ENCODE results near the gene PHF10.

PHF10 gene

GRCh38 chr6:169663468-169663867 lies 60.8 kb downstream of the PHF10 start:
- POLR2A ChIA-PET = no interaction called here
- CTCF ChIA-PET = no interaction called here
- TF ChIP-seq CTCF (IDR thresholded peaks at IDR 0.05; ENCODE audit: control extremely low read depth, extremely low read depth, low read depth, missing control alignments) = no peak
- DNase-seq (ENCODE audit: extremely low spot score) = no peak

- ChIA-PET POLR2A (no interaction called here), CTCF (no interaction called here)
- no peak for TF ChIP-seq CTCF (IDR thresholded peaks at IDR 0.05; ENCODE audit: control extremely low read depth, extremely low read depth, low read depth, missing control alignments)
- DNase-seq (ENCODE audit: extremely low spot score) = no peak
Measured at GRCh38 chr6:169661391-169661756, 62.9 kb downstream of the PHF10 start.

GRCh38 chr6:169660751-169661390 lies 63.4 kb downstream of the PHF10 start:
- no peak for TF ChIP-seq CTCF (IDR thresholded peaks at IDR 0.05; ENCODE audit: control extremely low read depth, extremely low read depth, low read depth, missing control alignments)
- POLR2A ChIA-PET = no interaction called here
- CTCF ChIA-PET = interaction anchor here (0.8 to 1.7 kb wide), 2 partner anchors 9 to 14 kb away, joined by 3 to 4 read pairs; no protein-coding TSS in a partner anchor
- DNase-seq (ENCODE audit: extremely low spot score) = no peak

GRCh38 chr6:169659820-169660610 lies 64.3 kb downstream of the PHF10 start:
- POLR2A ChIA-PET = no interaction called here
- TF ChIP-seq CTCF (IDR thresholded peaks at IDR 0.05; ENCODE audit: control extremely low read depth, extremely low read depth, low read depth, missing control alignments) = no peak
- CTCF ChIA-PET = interaction anchor here (0.8 to 1.7 kb wide), 2 partner anchors 9 to 15 kb away, joined by 3 to 4 read pairs; no protein-coding TSS in a partner anchor
- no peak for DNase-seq (ENCODE audit: extremely low spot score)

- CTCF ChIA-PET = no interaction called here
- POLR2A ChIA-PET = no interaction called here
- DNase-seq (ENCODE audit: extremely low spot score) = no peak
- no peak for TF ChIP-seq CTCF (IDR thresholded peaks at IDR 0.05; ENCODE audit: control extremely low read depth, extremely low read depth, low read depth, missing control alignments)
Measured at GRCh38 chr6:169657284-169657610, 67.1 kb downstream of the PHF10 start.

GRCh38 chr6:169656546-169657283 lies 67.6 kb downstream of the PHF10 start:
- CTCF ChIA-PET = no interaction called here
- no peak for DNase-seq (ENCODE audit: extremely low spot score)
- no peak for TF ChIP-seq CTCF (IDR thresholded peaks at IDR 0.05; ENCODE audit: control extremely low read depth, extremely low read depth, low read depth, missing control alignments)
- POLR2A ChIA-PET = no interaction called here
